NCI-H1048 (cell line): ENCODE results near the gene APBA2.
"Not testable (repeated sequence)": the region's sequence is repeated elsewhere in the genome, so short reads cannot be mapped to it uniquely, and the experiment has no call there.

Experiments
- DNase-seq: peaks from one replicate; lab custom pipeline; 2025; lab: John Stamatoyannopoulos, UW

The APBA2 gene

GRCh38 chr15:29167122-29167521 lies 281.3 kb downstream of the APBA2 start:
- not testable (repeated sequence) for DNase-seq
